Skeletal muscle satellite cell (primary cell): ENCODE results near the gene OR14I1. TPM values are rescaled to one million over a fixed set of nuclear protein-coding genes. Genes with fewer than 3 reads are reported as not detected.

Experiments used
- H3K27me3 ChIP-seq: 2 replicates; pipeline ENCODE4 v1.7.0; 2013; ENCODE audit warnings: low read length; ENCODE audit not compliant: control insufficient read depth, insufficient read depth
- H3K36me3 ChIP-seq: 2 replicates; pipeline ENCODE4 v1.7.0; 2013; ENCODE audit warnings: mild to moderate bottlenecking, control low read depth, low read length; ENCODE audit not compliant: insufficient read depth
- H3K4me1 ChIP-seq: 2 replicates; pipeline ENCODE4 v1.7.0; 2013; ENCODE audit warnings: low read length; ENCODE audit not compliant: control insufficient read depth, insufficient read depth
- H3K4me2 ChIP-seq: 2 replicates; pipeline ENCODE4 v1.7.0; 2013; ENCODE audit warnings: mild to moderate bottlenecking, low read length
- H3K4me3 ChIP-seq: 2 replicates; pipeline ENCODE4 v1.7.0; 2013; ENCODE audit warnings: low read length
- H3K9ac ChIP-seq: 2 replicates; pipeline ENCODE4 v1.7.0; 2013; ENCODE audit warnings: mild to moderate bottlenecking, low read depth, low read length, moderate library complexity
- H3K9me3 ChIP-seq: replicated peaks from 2 replicates; pipeline ENCODE4 v1.7.0; 2013; ENCODE audit warnings: mild to moderate bottlenecking, control low read depth, low read length
- total RNA-seq: library from RNA; depleted of rRNA; stranded (reverse); fragments of >200 nt; gene quantifications from 2 replicates; pipeline ENCODE4 v1.2.3, GENCODE V29; 2012; rRNA removed

OR14I1 gene
- not detected in 2 replicates for total RNA-seq

- Histone ChIP-seq H3K9me3 (no peaks in the 10 kb centered on the region), H3K4me1 (no peaks in the 10 kb centered on the region), H3K4me2 (no peak within 1 kb of the TSS), H3K36me3 (no peaks in the 10 kb centered on the region), H3K27me3 (no peaks in the 10 kb centered on the region), H3K4me3 (no peak within 1 kb of the TSS), H3K9ac (no peak within 1 kb of the TSS)
Measured at GRCh38 chr1:248702714-248703113, at the start of gene OR14I1. Gene OR14I1 (minus strand): TSS chr1:248702766.

DNA sequence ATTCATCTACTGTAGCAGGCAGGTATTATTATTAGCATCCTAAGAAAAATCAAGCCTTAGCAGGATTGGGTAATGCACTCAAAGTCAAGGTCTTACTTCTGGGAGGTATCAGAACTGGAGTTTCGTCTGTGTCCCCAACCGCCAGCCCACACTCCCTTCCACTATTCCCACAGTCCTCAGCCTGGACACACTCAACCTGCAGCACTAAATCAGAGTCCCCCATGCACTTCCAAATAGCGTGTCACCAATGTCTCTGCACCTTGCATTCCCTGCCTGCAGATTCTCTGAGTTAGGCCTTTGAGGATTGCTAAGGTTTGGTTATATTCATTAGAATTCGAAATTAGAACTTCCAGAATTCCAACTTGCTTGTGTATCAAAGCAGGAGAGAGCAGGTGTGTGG, 49.1 kb upstream of the OR14I1 start:
- no peak overlapping the region for H3K9ac ChIP-seq
- H3K27me3 ChIP-seq = no peaks in the 10 kb centered on the region
- H3K9me3 ChIP-seq = peaks cover 13% of the 10 kb centered on the region
- no peak overlapping the region for H3K4me3 ChIP-seq
- no peak overlapping the region for H3K4me2 ChIP-seq
- H3K36me3 ChIP-seq = no peaks in the 10 kb centered on the region
- no peaks in the 10 kb centered on the region for H3K4me1 ChIP-seq

- no peak overlapping the region for H3K4me2 ChIP-seq
- no peaks in the 10 kb centered on the region for H3K27me3 ChIP-seq
- no peaks in the 10 kb centered on the region for H3K36me3 ChIP-seq
- peaks cover 13% of the 10 kb centered on the region for H3K9me3 ChIP-seq
- H3K4me1 ChIP-seq = no peaks in the 10 kb centered on the region
- no peak overlapping the region for H3K4me3 ChIP-seq
- no peak overlapping the region for H3K9ac ChIP-seq
Measured at GRCh38 chr1:248751142-248751541, 48.6 kb upstream of the OR14I1 start.

DNA sequence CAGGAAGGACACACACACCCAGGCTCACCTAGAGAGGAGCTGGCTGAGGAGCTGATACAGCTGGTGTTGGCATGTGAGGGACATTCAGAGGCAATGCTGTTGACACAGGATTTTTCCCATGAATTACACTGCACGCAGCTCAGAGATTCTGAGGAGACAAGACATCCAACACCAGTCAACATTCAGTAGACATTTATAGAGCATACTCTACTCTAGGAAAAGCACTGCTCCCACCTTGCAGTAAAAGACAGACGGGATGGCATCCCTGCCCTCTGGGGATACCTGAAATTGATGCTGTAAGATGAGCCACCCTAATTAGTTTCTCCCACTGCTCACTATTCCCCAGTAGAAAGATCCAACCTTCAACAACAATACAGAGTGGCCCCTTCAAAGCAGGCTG, 47.9 kb upstream of the OR14I1 start:
- Histone ChIP-seq H3K9me3 (peaks cover 10% of the 10 kb centered on the region), H3K4me1 (no peaks in the 10 kb centered on the region), H3K36me3 (no peaks in the 10 kb centered on the region), H3K9ac (no peak overlapping the region), H3K4me2 (no peak overlapping the region), H3K27me3 (no peaks in the 10 kb centered on the region), H3K4me3 (no peak overlapping the region)

GRCh38 chr1:248748211-248748610, 45.6 kb upstream of the OR14I1 start:
- Histone ChIP-seq H3K36me3 (no peaks in the 10 kb centered on the region), H3K9me3 (no peaks in the 10 kb centered on the region), H3K4me3 (no peak overlapping the region), H3K4me1 (no peaks in the 10 kb centered on the region), H3K4me2 (no peak overlapping the region), H3K9ac (no peak overlapping the region), H3K27me3 (no peaks in the 10 kb centered on the region)

- Histone ChIP-seq H3K27me3 (no peaks in the 10 kb centered on the region), H3K4me3 (no peak overlapping the region), H3K4me1 (no peaks in the 10 kb centered on the region), H3K4me2 (no peak overlapping the region), H3K9me3 (no peaks in the 10 kb centered on the region), H3K36me3 (no peaks in the 10 kb centered on the region), H3K9ac (no peak overlapping the region)
Measured at GRCh38 chr1:248740876-248741275, 38.3 kb upstream of the OR14I1 start.

GRCh38 chr1:248739572-248740205, 37.1 kb upstream of the OR14I1 start:
- Histone ChIP-seq H3K9me3 (no peaks in the 10 kb centered on the region), H3K9ac (no peak overlapping the region), H3K4me2 (no peak overlapping the region), H3K4me3 (no peak overlapping the region), H3K4me1 (no peaks in the 10 kb centered on the region), H3K36me3 (no peaks in the 10 kb centered on the region), H3K27me3 (no peaks in the 10 kb centered on the region)

DNA sequence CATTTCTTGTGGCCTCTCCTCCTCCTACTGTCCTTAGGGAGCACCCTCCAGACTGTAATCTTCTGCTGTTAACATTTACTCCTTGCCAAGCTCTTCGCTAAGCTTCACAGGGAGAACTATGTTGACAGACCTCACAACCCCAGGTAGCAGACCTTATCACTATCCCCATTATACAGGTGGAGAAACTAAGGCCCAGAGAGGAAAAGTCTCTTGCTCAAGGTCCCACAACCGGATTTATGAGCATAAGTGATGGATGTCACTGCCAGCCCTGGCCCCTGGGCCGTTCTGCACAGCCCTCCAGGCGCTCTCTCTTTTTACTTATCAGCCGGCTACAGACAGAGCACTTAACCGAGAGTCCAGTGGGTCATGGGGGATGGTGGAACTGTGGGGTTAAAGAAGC, 34.9 kb upstream of the OR14I1 start:
- Histone ChIP-seq H3K27me3 (no peaks in the 10 kb centered on the region), H3K9ac (no peak overlapping the region), H3K4me2 (no peak overlapping the region), H3K36me3 (no peaks in the 10 kb centered on the region), H3K4me1 (no peaks in the 10 kb centered on the region), H3K9me3 (no peaks in the 10 kb centered on the region), H3K4me3 (no peak overlapping the region)

DNA sequence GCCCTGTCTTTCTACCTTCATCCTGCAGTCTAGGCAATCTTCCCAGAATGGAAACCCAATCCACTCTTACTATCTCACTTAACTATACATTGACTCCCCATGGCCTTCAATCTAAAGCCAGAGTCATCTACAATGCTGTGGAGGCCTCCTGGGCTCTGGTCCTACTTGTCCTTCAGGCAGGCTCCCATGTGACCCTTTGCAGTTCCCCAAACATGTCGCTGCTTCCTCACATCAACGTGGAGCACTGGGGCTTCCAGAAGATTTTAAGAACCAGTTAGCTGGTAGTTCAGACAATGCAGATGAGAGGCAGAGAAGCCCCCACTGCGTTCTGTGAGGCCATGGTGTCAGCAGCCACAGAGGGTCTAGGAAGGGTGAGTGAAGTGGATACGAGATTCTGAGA, 34.4 kb upstream of the OR14I1 start:
- Histone ChIP-seq H3K9me3 (no peaks in the 10 kb centered on the region), H3K4me2 (no peak overlapping the region)

GRCh38 chr1:248733566-248733965, 31.0 kb upstream of the OR14I1 start:
- Histone ChIP-seq H3K36me3 (no peaks in the 10 kb centered on the region), H3K9ac (no peak overlapping the region), H3K9me3 (no peaks in the 10 kb centered on the region), H3K27me3 (no peaks in the 10 kb centered on the region), H3K4me3 (no peak overlapping the region), H3K4me2 (no peak overlapping the region), H3K4me1 (no peaks in the 10 kb centered on the region)

More for the DNA sequence above, 34.4 kb upstream of the OR14I1 start:
- H3K4me1 ChIP-seq = no peaks in the 10 kb centered on the region
- H3K27me3 ChIP-seq = no peaks in the 10 kb centered on the region
- no peak overlapping the region for H3K9ac ChIP-seq
- H3K36me3 ChIP-seq = no peaks in the 10 kb centered on the region
- no peak overlapping the region for H3K4me3 ChIP-seq

- H3K36me3 ChIP-seq = no peaks in the 10 kb centered on the region
- no peaks in the 10 kb centered on the region for H3K27me3 ChIP-seq
- H3K4me2 ChIP-seq = no peak overlapping the region
- H3K4me1 ChIP-seq = no peaks in the 10 kb centered on the region
- no peaks in the 10 kb centered on the region for H3K9me3 ChIP-seq
- no peak overlapping the region for H3K9ac ChIP-seq
- no peak overlapping the region for H3K4me3 ChIP-seq
Measured at GRCh38 chr1:248730507-248731335, 28.2 kb upstream of the OR14I1 start.

- Histone ChIP-seq H3K27me3 (no peaks in the 10 kb centered on the region), H3K9me3 (peaks cover 11% of the 10 kb centered on the region), H3K4me1 (no peaks in the 10 kb centered on the region), H3K4me3 (no peak overlapping the region), H3K4me2 (no peak overlapping the region), H3K9ac (no peak overlapping the region), H3K36me3 (no peaks in the 10 kb centered on the region)
Measured at GRCh38 chr1:248714248-248714647, 11.7 kb upstream of the OR14I1 start.
